Measurements from ENCODE around the gene DSC1. TPM values are rescaled to one million over a fixed set of nuclear protein-coding genes. Genes with fewer than 3 reads are reported as not detected.
"Not testable (repeated sequence)": the region's sequence is repeated elsewhere in the genome, so short reads cannot be mapped to it uniquely, and the experiment has no call there.

Gene DSC1
- total and polyA plus RNA-seq, 9 donors, result 0.11 TPM; not detected in 8

- no peaks in the 10 kb centered on the region for H3K4me1 ChIP-seq (ENCODE audit: insufficient read depth)
- 44 to 49% (median 45%) methylated on average over 4 of the region's 4 CpGs for WGBS, 3 donors
- intact Hi-C loops (cut with DNase I), result no loop called here
Measured at GRCh38 chr18:31185186-31185950, 22.7 kb upstream of the DSC1 start.

GRCh38 chr18:31183302-31183701, 20.6 kb upstream of the DSC1 start:
- intact Hi-C loops (cut with DNase I), result no loop called here
- H3K4me1 ChIP-seq (ENCODE audit: insufficient read depth), result no peaks in the 10 kb centered on the region
- no peak for DNase-seq
- WGBS, 3 donors, result 84 to 93% (median 88%) methylated on average over 2 of the region's 2 CpGs
- no peaks in the 10 kb centered on the region for H3K9me3 ChIP-seq
- no peaks in the 10 kb centered on the region for H3K36me3 ChIP-seq
- no peak overlapping the region for H3K4me3 ChIP-seq
- no peak overlapping the region for H3K27ac ChIP-seq
- TF ChIP-seq EP300 (IDR thresholded peaks at IDR 0.05), result no peak
- no peak for TF ChIP-seq CTCF (IDR thresholded peaks at IDR 0.05)
- no peak for TF ChIP-seq POLR2A (IDR thresholded peaks at IDR 0.05)
- no peaks in the 10 kb centered on the region for H3K27me3 ChIP-seq

More at GRCh38 chr18:31185186-31185950, 22.7 kb upstream of the DSC1 start:
- Histone ChIP-seq H3K9me3 (no peaks in the 10 kb centered on the region), H3K4me3 (no peak overlapping the region), H3K27ac (no peak overlapping the region), H3K36me3 (no peaks in the 10 kb centered on the region), H3K27me3 (no peaks in the 10 kb centered on the region)
- TF ChIP-seq CTCF (IDR thresholded peaks at IDR 0.05) (no peak), EP300 (IDR thresholded peaks at IDR 0.05) (no peak), POLR2A (IDR thresholded peaks at IDR 0.05) (no peak)
- DNase-seq, result no peak

- H3K4me3 ChIP-seq; H3K27ac ChIP-seq; H3K4me1 ChIP-seq (ENCODE audit: insufficient read depth); H3K9me3 ChIP-seq; H3K36me3 ChIP-seq; DNase-seq; intact Hi-C loops (cut with DNase I); H3K27me3 ChIP-seq: not testable (repeated sequence)
- 90 to 94% (median 92%) methylated on average over 6 of the region's 6 CpGs for WGBS, 3 donors
Measured at GRCh38 chr18:31177369-31177768, 14.7 kb upstream of the DSC1 start.

GRCh38 chr18:31176531-31176930, 13.9 kb upstream of the DSC1 start:
- WGBS, 3 donors, result 77 to 90% (median 82%) methylated on average over 2 of the region's 2 CpGs
- TF ChIP-seq EP300 (IDR thresholded peaks at IDR 0.05) (no peak), CTCF (IDR thresholded peaks at IDR 0.05) (no peak)
- Histone ChIP-seq H3K36me3 (no peaks in the 10 kb centered on the region), H3K27ac (no peak overlapping the region), H3K9me3 (no peaks in the 10 kb centered on the region), H3K27me3 (no peaks in the 10 kb centered on the region), H3K4me1 (ENCODE audit: insufficient read depth) (no peaks in the 10 kb centered on the region), H3K4me3 (no peak overlapping the region)
- no peak for DNase-seq
- intact Hi-C loops (cut with DNase I), result no loop called here

GRCh38 chr18:31171144-31171839, 8.6 kb upstream of the DSC1 start:
- DNase-seq, result no peak

More at GRCh38 chr18:31171144-31171839, 8.6 kb upstream of the DSC1 start:
- H3K27me3 ChIP-seq, result no peaks in the 10 kb centered on the region
- no peak overlapping the region for H3K4me3 ChIP-seq
- no peaks in the 10 kb centered on the region for H3K36me3 ChIP-seq
- H3K27ac ChIP-seq, result no peak overlapping the region
- no peak for TF ChIP-seq POLR2A (IDR thresholded peaks at IDR 0.05)
- no peaks in the 10 kb centered on the region for H3K4me1 ChIP-seq (ENCODE audit: insufficient read depth)
- WGBS, 3 donors, result 71 to 87% (median 84%) methylated on average over 1 of the region's 1 CpG
- no peaks in the 10 kb centered on the region for H3K9me3 ChIP-seq
- intact Hi-C loops (cut with DNase I), result no loop called here
